ENCODE measurements around the gene RTKN2.

RTKN2 gene

DNA sequence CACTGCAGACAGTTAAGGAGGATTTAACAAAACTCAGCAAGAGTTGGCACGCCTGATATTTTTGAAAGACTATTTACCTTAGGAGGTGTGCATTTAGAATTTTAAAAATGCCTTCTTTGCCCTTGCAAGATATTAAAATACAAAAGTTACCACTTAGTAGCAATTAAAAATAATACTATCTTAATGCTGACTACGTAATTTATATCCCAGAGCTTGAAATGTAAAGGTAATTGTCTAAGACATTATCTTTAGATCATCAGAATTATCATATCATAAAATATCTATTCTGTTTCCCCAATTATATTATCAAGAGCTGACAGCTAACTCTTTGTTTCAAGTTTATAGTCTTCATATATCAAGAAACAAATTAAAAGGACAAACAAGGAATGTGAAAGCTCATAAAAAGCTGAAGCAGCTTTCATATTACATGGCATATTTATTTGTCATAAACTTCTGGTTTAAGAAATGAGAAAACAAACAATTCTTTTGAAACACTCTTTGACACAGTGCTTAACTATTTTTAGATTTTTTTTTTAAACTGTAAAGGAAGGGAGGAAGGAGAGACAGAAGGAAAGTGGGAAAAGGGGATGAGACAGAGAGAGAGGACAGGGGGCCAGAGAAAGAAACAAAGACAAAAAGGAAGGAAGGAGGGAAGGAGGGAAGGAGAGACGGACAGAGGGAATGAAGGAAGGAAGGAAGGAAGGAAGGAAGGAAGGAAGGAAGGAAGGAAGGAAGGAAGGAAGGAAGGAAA is 73.5 kb downstream of the RTKN2 start:
- TF ChIP-seq BACH2 (CRISPR knock-in tag; IDR thresholded peaks at IDR 0.05; ENCODE audit: borderline replicate concordance) (no peak), ISL1 (CRISPR knock-in tag; IDR thresholded peaks at IDR 0.05) (peak; percentile 31; the same call in 1 of the 2 replicates)
- no peak for ATAC-seq

DNA sequence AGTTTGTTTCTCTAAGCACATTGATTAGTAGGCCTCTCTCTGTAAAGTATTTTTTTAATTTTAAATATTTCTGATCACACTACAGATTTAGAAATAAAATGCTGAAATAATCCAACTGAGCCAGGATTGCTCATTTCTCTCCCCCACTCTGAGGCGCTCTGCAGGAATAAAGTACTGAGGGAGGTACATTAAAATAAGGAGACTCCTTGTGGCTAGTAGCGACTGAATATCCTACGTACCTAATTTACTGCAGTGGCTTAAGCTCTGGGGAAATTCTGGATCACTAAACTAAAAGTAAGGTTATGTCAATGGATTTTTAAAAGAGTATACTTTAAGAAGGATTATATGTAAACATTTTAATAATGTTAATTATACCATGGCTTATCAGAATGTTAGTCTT is 75.2 kb downstream of the RTKN2 start:
- ATAC-seq, result no peak
- TF ChIP-seq ZNF8 (CRISPR knock-in tag; IDR thresholded peaks at IDR 0.05), result no peak
- TF ChIP-seq, protein P1, sequence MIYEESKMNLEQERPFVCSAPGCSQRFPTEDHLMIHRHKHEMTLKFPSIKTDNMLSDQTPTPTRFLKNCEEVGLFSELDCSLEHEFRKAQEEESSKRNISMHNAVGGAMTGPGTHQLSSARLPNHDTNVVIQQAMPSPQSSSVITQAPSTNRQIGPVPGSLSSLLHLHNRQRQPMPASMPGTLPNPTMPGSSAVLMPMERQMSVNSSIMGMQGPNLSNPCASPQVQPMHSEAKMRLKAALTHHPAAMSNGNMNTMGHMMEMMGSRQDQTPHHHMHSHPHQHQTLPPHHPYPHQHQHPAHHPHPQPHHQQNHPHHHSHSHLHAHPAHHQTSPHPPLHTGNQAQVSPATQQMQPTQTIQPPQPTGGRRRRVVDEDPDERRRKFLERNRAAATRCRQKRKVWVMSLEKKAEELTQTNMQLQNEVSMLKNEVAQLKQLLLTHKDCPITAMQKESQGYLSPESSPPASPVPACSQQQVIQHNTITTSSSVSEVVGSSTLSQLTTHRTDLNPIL (CRISPR knock-in tag; IDR thresholded peaks at IDR 0.05; ENCODE audit: low read depth), result no peak
- TF ChIP-seq ZFP3 (CRISPR knock-in tag; IDR thresholded peaks at IDR 0.05), result no peak
- no peak for TF ChIP-seq ZNF565 (CRISPR knock-in tag; conservative IDR thresholded peaks at IDR 0.05; ENCODE audit: low read depth)
- no peak for TF ChIP-seq ESRRG (CRISPR knock-in tag; IDR thresholded peaks at IDR 0.05)
- TF ChIP-seq, protein P2, sequence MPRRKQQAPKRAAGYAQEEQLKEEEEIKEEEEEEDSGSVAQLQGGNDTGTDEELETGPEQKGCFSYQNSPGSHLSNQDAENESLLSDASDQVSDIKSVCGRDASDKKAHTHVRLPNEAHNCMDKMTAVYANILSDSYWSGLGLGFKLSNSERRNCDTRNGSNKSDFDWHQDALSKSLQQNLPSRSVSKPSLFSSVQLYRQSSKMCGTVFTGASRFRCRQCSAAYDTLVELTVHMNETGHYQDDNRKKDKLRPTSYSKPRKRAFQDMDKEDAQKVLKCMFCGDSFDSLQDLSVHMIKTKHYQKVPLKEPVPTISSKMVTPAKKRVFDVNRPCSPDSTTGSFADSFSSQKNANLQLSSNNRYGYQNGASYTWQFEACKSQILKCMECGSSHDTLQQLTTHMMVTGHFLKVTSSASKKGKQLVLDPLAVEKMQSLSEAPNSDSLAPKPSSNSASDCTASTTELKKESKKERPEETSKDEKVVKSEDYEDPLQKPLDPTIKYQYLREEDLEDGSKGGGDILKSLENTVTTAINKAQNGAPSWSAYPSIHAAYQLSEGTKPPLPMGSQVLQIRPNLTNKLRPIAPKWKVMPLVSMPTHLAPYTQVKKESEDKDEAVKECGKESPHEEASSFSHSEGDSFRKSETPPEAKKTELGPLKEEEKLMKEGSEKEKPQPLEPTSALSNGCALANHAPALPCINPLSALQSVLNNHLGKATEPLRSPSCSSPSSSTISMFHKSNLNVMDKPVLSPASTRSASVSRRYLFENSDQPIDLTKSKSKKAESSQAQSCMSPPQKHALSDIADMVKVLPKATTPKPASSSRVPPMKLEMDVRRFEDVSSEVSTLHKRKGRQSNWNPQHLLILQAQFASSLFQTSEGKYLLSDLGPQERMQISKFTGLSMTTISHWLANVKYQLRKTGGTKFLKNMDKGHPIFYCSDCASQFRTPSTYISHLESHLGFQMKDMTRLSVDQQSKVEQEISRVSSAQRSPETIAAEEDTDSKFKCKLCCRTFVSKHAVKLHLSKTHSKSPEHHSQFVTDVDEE (CRISPR knock-in tag; IDR thresholded peaks at IDR 0.05), result no peak
- TF ChIP-seq OSR1 (CRISPR knock-in tag; IDR thresholded peaks at IDR 0.05), result no peak
- TF ChIP-seq CSDC2 (CRISPR knock-in tag; IDR thresholded peaks at IDR 0.05), result no peak
- TF ChIP-seq, protein P3, sequence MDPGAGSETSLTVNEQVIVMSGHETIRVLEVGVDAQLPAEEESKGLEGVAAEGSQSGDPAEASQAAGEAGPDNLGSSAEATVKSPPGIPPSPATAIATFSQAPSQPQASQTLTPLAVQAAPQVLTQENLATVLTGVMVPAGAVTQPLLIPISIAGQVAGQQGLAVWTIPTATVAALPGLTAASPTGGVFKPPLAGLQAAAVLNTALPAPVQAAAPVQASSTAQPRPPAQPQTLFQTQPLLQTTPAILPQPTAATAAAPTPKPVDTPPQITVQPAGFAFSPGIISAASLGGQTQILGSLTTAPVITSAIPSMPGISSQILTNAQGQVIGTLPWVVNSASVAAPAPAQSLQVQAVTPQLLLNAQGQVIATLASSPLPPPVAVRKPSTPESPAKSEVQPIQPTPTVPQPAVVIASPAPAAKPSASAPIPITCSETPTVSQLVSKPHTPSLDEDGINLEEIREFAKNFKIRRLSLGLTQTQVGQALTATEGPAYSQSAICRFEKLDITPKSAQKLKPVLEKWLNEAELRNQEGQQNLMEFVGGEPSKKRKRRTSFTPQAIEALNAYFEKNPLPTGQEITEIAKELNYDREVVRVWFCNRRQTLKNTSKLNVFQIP (CRISPR knock-in tag; IDR thresholded peaks at IDR 0.05; ENCODE audit: borderline replicate concordance, low read depth), result no peak
- TF ChIP-seq TOX (CRISPR knock-in tag; IDR thresholded peaks at IDR 0.05; ENCODE audit: borderline replicate concordance), result no peak
- TF ChIP-seq PPARA (CRISPR knock-in tag; IDR thresholded peaks at IDR 0.05; ENCODE audit: borderline replicate concordance), result no peak

DNA sequence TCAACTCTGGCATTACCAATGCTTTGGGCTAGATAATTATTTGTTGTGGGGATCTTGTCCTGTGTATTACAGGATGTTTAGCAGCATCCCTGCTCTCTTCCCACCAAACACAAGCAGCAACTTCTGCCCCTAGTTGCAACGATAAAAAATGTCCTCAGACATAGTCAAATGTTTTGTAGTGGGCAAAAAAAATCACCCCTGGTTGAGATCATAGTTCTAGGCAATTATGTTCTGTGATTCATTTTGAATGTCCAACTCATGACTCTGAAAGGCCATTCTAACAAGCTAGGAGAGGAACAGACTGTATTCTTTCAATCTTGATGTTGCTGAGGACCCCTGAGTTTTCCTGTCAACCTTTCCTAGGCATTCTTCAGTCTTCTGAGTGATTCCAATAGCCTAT is 79.5 kb downstream of the RTKN2 start:
- TF ChIP-seq RARB (CRISPR knock-in tag; IDR thresholded peaks at IDR 0.05), result no peak
- TF ChIP-seq CSDC2 (CRISPR knock-in tag; IDR thresholded peaks at IDR 0.05), result no peak
- no peak for TF ChIP-seq ZC3H10 (CRISPR knock-in tag; IDR thresholded peaks at IDR 0.05)
- TF ChIP-seq, protein P4, sequence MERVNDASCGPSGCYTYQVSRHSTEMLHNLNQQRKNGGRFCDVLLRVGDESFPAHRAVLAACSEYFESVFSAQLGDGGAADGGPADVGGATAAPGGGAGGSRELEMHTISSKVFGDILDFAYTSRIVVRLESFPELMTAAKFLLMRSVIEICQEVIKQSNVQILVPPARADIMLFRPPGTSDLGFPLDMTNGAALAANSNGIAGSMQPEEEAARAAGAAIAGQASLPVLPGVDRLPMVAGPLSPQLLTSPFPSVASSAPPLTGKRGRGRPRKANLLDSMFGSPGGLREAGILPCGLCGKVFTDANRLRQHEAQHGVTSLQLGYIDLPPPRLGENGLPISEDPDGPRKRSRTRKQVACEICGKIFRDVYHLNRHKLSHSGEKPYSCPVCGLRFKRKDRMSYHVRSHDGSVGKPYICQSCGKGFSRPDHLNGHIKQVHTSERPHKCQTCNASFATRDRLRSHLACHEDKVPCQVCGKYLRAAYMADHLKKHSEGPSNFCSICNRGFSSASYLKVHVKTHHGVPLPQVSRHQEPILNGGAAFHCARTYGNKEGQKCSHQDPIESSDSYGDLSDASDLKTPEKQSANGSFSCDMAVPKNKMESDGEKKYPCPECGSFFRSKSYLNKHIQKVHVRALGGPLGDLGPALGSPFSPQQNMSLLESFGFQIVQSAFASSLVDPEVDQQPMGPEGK (CRISPR knock-in tag; IDR thresholded peaks at IDR 0.05; ENCODE audit: borderline replicate concordance), result no peak
- TF ChIP-seq TOX (CRISPR knock-in tag; IDR thresholded peaks at IDR 0.05; ENCODE audit: borderline replicate concordance), result no peak
- TF ChIP-seq ZNF70 (CRISPR knock-in tag; IDR thresholded peaks at IDR 0.05), result no peak
- TF ChIP-seq TCF4 (CRISPR knock-in tag; IDR thresholded peaks at IDR 0.05; ENCODE audit: borderline replicate concordance), result no peak
- TF ChIP-seq, protein P1 (CRISPR knock-in tag; IDR thresholded peaks at IDR 0.05; ENCODE audit: low read depth), result no peak
- no peak for TF ChIP-seq ISL1 (CRISPR knock-in tag; IDR thresholded peaks at IDR 0.05)
- no peak for TF ChIP-seq ESRRG (CRISPR knock-in tag; IDR thresholded peaks at IDR 0.05)
- TF ChIP-seq OSR1 (CRISPR knock-in tag; IDR thresholded peaks at IDR 0.05), result no peak
- TF ChIP-seq SNAI2 (CRISPR knock-in tag; IDR thresholded peaks at IDR 0.05), result no peak
- TF ChIP-seq ZNF8 (CRISPR knock-in tag; IDR thresholded peaks at IDR 0.05), result no peak
- TF ChIP-seq, protein P5, sequence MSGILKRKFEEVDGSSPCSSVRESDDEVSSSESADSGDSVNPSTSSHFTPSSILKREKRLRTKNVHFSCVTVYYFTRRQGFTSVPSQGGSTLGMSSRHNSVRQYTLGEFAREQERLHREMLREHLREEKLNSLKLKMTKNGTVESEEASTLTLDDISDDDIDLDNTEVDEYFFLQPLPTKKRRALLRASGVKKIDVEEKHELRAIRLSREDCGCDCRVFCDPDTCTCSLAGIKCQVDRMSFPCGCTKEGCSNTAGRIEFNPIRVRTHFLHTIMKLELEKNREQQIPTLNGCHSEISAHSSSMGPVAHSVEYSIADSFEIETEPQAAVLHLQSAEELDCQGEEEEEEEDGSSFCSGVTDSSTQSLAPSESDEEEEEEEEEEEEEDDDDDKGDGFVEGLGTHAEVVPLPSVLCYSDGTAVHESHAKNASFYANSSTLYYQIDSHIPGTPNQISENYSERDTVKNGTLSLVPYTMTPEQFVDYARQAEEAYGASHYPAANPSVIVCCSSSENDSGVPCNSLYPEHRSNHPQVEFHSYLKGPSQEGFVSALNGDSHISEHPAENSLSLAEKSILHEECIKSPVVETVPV (CRISPR knock-in tag; IDR thresholded peaks at IDR 0.05), result no peak
- no peak for TF ChIP-seq ZNF565 (CRISPR knock-in tag; conservative IDR thresholded peaks at IDR 0.05; ENCODE audit: low read depth)
- TF ChIP-seq PPARA (CRISPR knock-in tag; IDR thresholded peaks at IDR 0.05; ENCODE audit: borderline replicate concordance), result no peak
- no peak for TF ChIP-seq GLIS3 (CRISPR knock-in tag; IDR thresholded peaks at IDR 0.05)
- TF ChIP-seq ZFP3 (CRISPR knock-in tag; IDR thresholded peaks at IDR 0.05), result no peak
- TF ChIP-seq, protein P2 (CRISPR knock-in tag; IDR thresholded peaks at IDR 0.05), result no peak
- no peak for ATAC-seq
